HG03571 (cell line): Measurements from ENCODE around the gene BCL3.

Source experiments
- ATAC-seq: cut with Tn5 transposase; IDR thresholded peaks from one replicate; pipeline ENCODE4 v1.9.1; 2021; ENCODE audit not compliant: unreplicated experiment

Gene BCL3

DNA sequence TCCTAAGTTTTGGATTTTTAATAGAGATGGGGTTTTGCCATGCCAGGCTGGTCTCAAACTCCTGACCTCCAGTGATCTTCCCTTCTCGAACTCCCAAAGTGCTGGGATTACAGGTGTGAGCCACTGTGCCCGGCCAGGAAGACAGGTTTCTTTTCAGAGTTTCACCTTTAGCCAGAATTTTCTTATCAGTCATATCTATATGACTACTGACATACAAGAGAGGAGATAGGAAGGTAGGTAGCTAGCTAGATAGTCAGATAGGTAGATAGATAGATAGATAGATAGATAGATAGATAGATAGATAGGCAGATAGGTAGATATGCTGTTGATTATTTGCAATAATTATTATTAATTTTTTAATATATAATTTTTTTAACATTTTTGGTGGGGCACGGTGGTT, 36.8 kb downstream of the BCL3 start:
- ATAC-seq = no peak

- ATAC-seq = no peak
Measured at GRCh38 chr19:44785993-44786392, 37.5 kb downstream of the BCL3 start.

GRCh38 chr19:44788971-44789370, 40.5 kb downstream of the BCL3 start:
- ATAC-seq = no peak

DNA sequence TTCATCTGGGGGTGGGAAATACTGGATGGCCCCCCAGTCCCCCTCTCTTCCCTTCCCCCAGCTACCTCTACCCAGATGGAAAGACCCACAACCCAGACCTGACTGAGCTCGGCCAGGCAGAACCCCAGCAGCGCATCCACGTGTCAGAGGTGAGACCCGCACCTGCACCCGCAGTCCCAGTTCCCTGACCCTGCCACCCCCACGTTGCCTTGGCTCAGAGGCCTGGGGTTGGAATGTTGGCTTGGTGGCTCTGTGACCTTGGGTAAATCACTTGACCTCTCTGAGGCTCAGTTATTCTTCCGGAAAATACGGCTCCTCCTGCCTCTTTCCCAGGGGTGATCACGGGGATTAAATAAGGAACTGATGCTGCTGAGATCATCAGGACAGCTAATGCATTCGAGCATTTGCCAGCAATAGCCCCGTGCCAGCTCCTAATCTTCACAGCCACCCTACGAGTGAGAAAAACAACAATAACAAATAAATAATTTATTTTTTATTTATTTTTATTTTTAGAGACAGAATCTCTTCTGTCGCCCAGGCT, 41.5 kb downstream of the BCL3 start:
- ATAC-seq = no peak

GRCh38 chr19:44792281-44792680, 43.8 kb downstream of the BCL3 start:
- ATAC-seq = no peak

- ATAC-seq = no peak
Measured at GRCh38 chr19:44794610-44795009, 46.1 kb downstream of the BCL3 start.

DNA sequence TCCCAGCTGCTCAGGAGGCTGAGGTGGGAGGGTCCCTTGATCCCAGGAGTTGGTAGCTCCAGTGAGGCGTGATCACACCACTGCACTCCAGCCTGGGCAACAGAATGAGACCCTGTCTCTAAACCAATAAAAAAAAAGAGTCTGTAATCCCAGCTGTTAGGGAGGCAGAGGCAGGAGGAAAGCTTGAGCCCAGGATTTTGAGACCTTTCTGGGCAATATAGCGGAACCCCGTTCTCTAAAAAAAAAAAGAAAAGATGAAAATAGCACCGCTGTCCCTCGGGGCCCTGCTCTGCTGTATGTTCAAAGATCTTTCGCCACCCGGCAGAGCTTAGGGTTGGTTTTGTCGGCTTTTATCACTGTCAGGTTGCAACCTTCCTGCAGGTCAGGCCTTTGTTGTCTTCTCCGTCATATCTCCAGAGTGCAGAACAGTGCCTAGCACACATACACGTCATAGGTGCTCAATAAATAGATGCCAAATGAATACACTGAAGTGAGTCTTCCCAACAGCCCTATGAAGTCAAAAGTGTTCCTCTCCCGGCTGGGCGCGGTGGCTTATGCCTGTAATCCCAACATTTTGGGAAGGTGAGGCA, 47.0 kb downstream of the BCL3 start:
- ATAC-seq = no peak

DNA sequence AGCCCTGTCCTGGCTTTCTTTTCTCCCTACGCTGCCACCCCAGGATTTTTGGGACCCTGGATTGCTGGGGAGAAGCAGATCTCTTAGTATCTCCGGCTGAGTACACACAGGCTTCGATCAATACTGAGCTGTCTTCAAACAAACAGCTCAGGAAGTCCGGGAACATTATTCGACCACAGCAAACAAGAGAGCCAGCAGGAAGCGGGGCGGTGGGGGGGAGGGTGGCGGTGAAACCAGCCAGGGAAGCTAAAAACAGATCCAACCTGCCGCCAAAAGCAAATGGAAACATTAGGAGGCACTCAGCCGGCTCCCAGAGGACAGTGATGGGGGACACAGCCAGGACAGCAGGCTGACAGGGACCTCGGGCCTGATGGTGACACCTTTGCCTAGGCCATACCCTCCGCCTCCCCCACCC, 48.2 kb downstream of the BCL3 start:
- ATAC-seq = no peak

DNA sequence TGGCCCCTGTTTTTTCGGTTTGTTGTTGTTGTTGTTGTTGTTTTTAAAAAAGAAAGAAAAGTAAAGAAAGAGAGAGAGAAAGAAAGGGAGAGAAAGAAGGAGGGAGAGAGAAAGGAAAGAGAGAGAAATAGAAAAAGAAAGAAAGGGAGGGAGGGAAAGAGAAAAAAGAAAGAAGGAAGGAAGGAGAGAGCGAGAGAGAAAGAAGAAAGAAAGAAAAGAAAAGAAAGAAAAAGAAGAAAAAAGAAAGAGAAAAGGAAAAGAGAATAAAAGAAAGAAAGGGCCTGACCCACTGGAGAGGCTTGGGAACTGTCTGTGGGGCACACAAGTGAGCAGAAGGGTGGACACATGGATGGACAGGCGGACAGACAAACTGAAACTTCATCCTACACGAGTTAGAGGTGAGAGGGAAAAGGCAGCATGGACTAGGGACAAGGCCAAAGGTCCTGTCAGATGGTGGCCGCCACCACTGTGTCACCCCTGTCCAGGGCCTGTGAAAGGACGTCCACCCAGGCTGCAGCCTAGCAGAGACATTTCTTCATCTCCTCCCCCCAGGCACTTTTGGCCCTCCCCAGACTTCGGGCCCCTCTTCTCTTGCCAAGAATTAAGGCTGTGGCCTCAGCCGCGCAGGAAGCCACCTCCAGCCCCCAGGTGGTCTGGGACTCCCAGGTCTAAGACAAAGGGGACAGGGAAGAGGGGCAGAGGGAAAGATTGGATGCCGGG, 51.3 kb downstream of the BCL3 start:
- no peak for ATAC-seq

DNA sequence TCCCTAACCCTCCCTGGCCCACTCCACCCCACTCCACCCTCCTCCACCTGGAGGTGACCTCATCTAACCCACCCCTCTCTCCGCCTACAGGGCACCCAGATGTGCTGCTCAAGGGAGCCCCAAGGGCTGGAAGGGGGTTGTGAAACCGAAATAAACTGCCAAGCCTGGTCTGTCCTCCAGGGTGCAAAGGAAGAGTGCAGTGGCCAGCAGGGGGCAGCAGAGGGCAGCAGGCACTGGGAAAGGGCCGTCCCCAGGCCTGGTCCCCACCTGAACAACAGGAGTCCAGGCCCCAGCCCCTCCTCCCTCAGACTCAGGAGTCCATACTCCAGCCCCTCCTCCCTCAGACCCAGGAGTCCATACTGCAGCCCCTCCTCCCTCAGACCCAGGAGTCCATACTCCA, 52.0 kb downstream of the BCL3 start:
- no peak for ATAC-seq

- ATAC-seq = no peak
Measured at GRCh38 chr19:44803442-44804428, 55.2 kb downstream of the BCL3 start.

- ATAC-seq = no peak
Measured at GRCh38 chr19:44806291-44806690, 57.8 kb downstream of the BCL3 start.

GRCh38 chr19:44807162-44807561, 58.7 kb downstream of the BCL3 start:
- ATAC-seq = no peak

DNA sequence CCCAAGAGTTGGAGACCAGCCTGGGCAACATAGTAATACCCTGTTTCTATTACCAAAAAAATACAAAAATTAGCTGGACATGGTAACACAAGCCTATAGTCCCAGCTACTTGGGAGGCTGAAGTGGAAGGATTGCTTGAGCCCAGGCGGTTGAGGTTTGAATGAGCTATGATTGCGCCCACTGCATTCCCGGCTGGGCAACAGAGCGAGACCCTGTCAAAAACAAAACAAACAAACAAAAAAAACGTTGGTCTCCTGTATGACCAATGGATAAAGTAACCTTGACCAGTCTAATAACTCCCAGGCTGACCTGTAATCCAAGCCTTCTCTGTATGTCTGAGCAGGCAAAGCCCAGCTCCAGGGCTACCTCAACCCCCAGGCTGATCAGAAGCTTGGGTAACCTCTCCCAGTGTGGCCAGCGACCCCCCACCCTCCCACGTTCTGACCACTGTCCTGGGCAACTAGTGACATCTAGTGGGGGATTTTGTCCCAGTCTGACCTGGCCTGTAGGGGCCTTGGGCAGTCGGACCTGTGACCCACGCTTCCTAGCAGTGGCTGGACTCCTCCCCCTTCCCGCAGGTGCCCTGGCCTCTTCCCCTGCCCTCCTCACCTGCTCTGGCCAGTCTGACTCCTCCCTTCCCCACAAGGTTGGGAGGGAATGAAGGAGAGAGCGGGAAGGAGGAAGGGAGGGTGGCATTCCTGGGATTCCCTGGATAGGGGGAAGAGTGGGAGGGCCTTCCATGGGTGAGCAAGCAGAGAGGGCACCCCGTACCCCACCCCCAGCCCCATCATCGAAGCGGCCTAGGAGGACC, 59.3 kb downstream of the BCL3 start:
- no peak for ATAC-seq

GRCh38 chr19:44808463-44809371, 60.2 kb downstream of the BCL3 start, which contains the start of gene BCAM:
TSS of gene BCAM (plus strand) at chr19:44809103. CDS start at chr19:44809125, 22 bp downstream.
- no peak for ATAC-seq
